IPS-20b (cell line): ENCODE measurements around the gene SMG6.
A peak's percentile ranks its signal among the peaks of the same experiment; 100 is the strongest.
"Not testable (repeated sequence)": the region's sequence is repeated elsewhere in the genome, so short reads cannot be mapped to it uniquely, and the experiment has no call there.

Source experiments
- H3K27ac ChIP-seq: one replicate; pipeline ENCODE4 v1.5.1; 2013; ENCODE audit warnings: low read length
- H3K27me3 ChIP-seq: 2 replicates; pipeline ENCODE4 v1.6.1; 2013; ENCODE audit warnings: mild to moderate bottlenecking, low read length, inconsistent platforms; ENCODE audit not compliant: insufficient read depth
- H3K36me3 ChIP-seq: 2 replicates; pipeline ENCODE4 v1.6.1; 2013; ENCODE audit warnings: low read depth, mild to moderate bottlenecking, inconsistent platforms, low read length, moderate library complexity; ENCODE audit not compliant: insufficient read depth
- H3K4me1 ChIP-seq: 2 replicates; pipeline ENCODE4 v1.6.1; 2013; ENCODE audit warnings: mild to moderate bottlenecking, control low read depth, inconsistent platforms, low read length, moderate library complexity; ENCODE audit not compliant: insufficient read depth
- H3K4me3 ChIP-seq: 2 replicates; pipeline ENCODE4 v1.5.1; 2013; ENCODE audit warnings: mild to moderate bottlenecking, low read length, inconsistent platforms
- H3K9ac ChIP-seq: 2 replicates; pipeline ENCODE4 v1.6.1; 2013; ENCODE audit warnings: low read depth, mild to moderate bottlenecking, inconsistent platforms, low read length, moderate library complexity
- H3K9me3 ChIP-seq: 2 replicates; pipeline ENCODE4 v1.6.1; 2013; ENCODE audit warnings: mild to moderate bottlenecking, low read depth, low read length, inconsistent platforms; ENCODE audit not compliant: insufficient read depth

Gene SMG6

GRCh38 chr17:2204393-2204792 lies 99.2 kb downstream of the SMG6 start:
- Histone ChIP-seq H3K36me3 (no peaks in the 10 kb centered on the region), H3K4me1 (no peaks in the 10 kb centered on the region), H3K4me3 (no peak overlapping the region), H3K27ac (no peak overlapping the region), H3K9me3 (no peaks in the 10 kb centered on the region), H3K27me3 (no peaks in the 10 kb centered on the region), H3K9ac (no peak overlapping the region)

GRCh38 chr17:2203818-2204217 lies 99.8 kb downstream of the SMG6 start:
- no peak overlapping the region for H3K9ac ChIP-seq
- no peaks in the 10 kb centered on the region for H3K9me3 ChIP-seq
- H3K27me3 ChIP-seq, result no peaks in the 10 kb centered on the region
- no peaks in the 10 kb centered on the region for H3K36me3 ChIP-seq
- H3K27ac ChIP-seq, result no peak overlapping the region
- no peaks in the 10 kb centered on the region for H3K4me1 ChIP-seq
- H3K4me3 ChIP-seq, result no peak overlapping the region

- H3K4me1 ChIP-seq, result no peaks in the 10 kb centered on the region
- no peaks in the 10 kb centered on the region for H3K9me3 ChIP-seq
- no peak overlapping the region for H3K27ac ChIP-seq
- no peaks in the 10 kb centered on the region for H3K27me3 ChIP-seq
- H3K4me3 ChIP-seq, result no peak overlapping the region
- no peak overlapping the region for H3K9ac ChIP-seq
- H3K36me3 ChIP-seq, result no peaks in the 10 kb centered on the region
Observed at GRCh38 chr17:2202996-2203575, 100.5 kb downstream of the SMG6 start.

DNA sequence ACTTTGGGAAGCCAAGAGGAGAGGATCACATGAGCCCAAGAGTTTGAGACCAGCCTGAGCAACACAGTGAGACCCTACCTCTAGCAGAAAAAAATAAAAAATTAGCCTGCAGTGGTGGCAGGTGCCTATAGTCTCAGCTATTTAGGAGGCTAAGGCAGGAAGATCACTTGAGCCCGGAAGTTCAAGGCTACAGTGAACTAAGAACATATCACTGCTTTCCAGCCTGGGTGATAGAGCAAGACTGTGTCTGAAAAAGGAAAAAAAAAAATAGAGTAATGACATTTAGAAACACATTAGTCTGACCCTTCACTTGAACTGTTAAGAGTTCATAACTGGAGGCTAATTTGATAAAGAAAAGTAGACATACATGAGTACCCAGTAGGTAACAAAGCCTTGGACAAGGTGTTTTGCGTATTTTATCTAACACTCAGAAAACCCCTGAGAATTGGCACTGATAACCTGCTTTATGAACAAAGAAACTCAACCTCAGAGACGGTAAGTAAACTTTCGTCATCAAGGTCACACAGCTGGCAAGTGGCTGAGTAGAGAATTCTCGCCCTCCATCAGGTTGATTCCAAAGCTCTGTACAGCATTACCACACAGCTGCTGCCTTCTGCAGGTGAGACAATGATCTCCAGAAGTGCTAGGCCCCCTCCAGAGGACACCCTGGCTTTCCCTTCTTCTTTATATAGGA lies 101.1 kb downstream of the SMG6 start:
- Histone ChIP-seq H3K27me3 (no peaks in the 10 kb centered on the region), H3K9ac (no peak overlapping the region), H3K9me3 (no peaks in the 10 kb centered on the region), H3K4me3 (no peak overlapping the region), H3K36me3 (no peaks in the 10 kb centered on the region), H3K27ac (no peak overlapping the region), H3K4me1 (no peaks in the 10 kb centered on the region)

DNA sequence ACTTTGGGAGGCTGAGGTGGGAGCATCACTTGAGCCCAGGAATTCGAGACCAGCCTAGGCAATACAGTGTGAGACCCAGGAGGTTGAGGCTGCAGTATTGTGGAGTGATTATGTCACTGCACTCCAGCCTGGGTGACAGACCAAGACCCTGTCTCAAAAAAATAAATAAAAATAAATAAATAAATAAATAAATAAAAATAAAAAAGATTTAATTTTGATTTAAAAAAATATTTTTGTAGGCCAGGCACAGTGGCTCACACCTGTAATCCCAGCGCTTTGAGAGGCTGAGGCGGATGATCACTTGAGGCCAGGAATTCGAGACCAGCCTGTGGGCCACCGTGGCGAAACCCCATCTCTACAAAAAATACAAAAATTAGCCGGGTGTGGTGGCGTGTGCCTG lies 104.2 kb downstream of the SMG6 start:
- not testable (repeated sequence) for H3K27ac ChIP-seq

GRCh38 chr17:2198927-2199326 lies 104.7 kb downstream of the SMG6 start:
- H3K36me3 ChIP-seq, result no peaks in the 10 kb centered on the region

More for the DNA sequence above, 104.2 kb downstream of the SMG6 start:
- not testable (repeated sequence) for H3K4me1 ChIP-seq, H3K9me3 ChIP-seq, H3K9ac ChIP-seq, H3K36me3 ChIP-seq, H3K4me3 ChIP-seq, H3K27me3 ChIP-seq

GRCh38 chr17:2197271-2197670 lies 106.3 kb downstream of the SMG6 start:
- no peak overlapping the region for H3K4me3 ChIP-seq
- no peaks in the 10 kb centered on the region for H3K27me3 ChIP-seq
- H3K9me3 ChIP-seq, result no peaks in the 10 kb centered on the region
- H3K27ac ChIP-seq, result no peak overlapping the region
- no peak overlapping the region for H3K9ac ChIP-seq
- H3K36me3 ChIP-seq, result no peaks in the 10 kb centered on the region
- peaks cover 11% of the 10 kb centered on the region for H3K4me1 ChIP-seq

More at GRCh38 chr17:2198927-2199326, 104.7 kb downstream of the SMG6 start:
- H3K9ac ChIP-seq, result no peak overlapping the region
- no peak overlapping the region for H3K27ac ChIP-seq
- no peaks in the 10 kb centered on the region for H3K9me3 ChIP-seq
- no peak overlapping the region for H3K4me3 ChIP-seq
- H3K27me3 ChIP-seq, result no peaks in the 10 kb centered on the region
- H3K4me1 ChIP-seq, result peaks cover 11% of the 10 kb centered on the region

- peaks cover 3% of the 10 kb centered on the region; the same call in 1 of the 2 replicates for H3K36me3 ChIP-seq
- H3K9me3 ChIP-seq, result no peaks in the 10 kb centered on the region
- H3K4me1 ChIP-seq, result peaks cover 19% of the 10 kb centered on the region
- H3K9ac ChIP-seq, result no peak overlapping the region
- H3K27me3 ChIP-seq, result no peaks in the 10 kb centered on the region
- no peak overlapping the region for H3K4me3 ChIP-seq
- no peak overlapping the region for H3K27ac ChIP-seq
Observed at GRCh38 chr17:2195729-2196128, 107.9 kb downstream of the SMG6 start.

DNA sequence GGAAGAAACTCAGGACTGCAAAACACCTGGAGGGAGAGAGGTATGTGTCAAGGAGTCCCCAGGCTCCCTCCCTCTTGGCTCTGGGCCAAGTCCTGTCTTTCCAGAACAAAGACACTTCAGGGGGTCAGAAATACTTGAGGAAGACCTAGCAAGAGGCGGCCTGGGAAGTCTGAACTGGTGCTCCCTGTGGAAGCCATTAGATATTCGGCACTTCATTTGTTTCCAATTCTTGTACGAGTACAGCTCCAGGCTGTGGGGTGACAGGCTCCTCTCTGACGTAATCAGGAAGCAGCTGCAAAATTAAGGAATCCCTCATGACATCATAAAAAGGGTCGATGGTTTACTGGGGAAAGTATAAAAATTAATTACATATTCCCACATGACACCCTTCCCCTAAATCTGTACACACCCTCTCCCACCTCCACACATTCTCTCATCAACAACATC lies 108.7 kb downstream of the SMG6 start:
- H3K4me3 ChIP-seq, result no peak overlapping the region
- peaks cover 3% of the 10 kb centered on the region; the same call in 1 of the 2 replicates for H3K36me3 ChIP-seq
- H3K27ac ChIP-seq, result no peak overlapping the region
- peaks cover 19% of the 10 kb centered on the region for H3K4me1 ChIP-seq
- H3K9ac ChIP-seq, result peak overlapping the region; percentile 8; the same call in 1 of the 2 replicates
- no peaks in the 10 kb centered on the region for H3K9me3 ChIP-seq
- no peaks in the 10 kb centered on the region for H3K27me3 ChIP-seq

DNA sequence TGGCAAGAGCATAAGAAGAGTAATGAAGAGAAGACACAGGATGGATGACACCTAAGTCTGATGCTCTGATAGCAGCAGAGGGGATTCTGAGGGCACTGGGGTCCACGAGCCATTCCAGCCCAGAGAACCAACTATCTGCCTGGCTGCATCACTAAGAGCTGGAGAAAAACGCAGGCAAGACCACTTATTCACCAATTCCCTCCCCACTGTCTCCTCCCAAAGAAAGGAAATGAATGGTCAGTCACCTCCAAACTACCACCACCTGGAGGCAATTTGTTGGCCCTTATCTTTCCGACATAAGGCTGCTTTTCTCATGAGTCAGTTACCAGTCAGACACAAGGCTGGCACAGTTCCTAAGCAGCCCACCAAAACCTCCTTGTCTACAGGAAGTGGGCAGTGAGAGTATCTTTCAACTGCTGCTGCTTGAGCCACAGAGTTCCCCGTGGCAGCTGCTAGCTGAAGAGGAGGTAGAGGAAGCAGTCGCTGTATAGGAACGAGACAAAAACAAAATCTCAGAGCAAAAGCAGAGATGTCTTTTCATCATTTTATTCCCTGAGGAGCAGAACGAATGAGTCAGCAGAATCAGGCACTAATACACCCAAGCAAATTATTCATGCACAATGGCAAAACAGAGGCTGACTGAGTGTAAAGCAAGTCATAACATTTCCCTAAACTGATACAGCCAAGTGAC lies 111.1 kb downstream of the SMG6 start:
- Histone ChIP-seq H3K27ac (no peak overlapping the region), H3K9me3 (no peaks in the 10 kb centered on the region), H3K4me3 (no peak overlapping the region), H3K27me3 (no peaks in the 10 kb centered on the region), H3K36me3 (peaks cover 3% of the 10 kb centered on the region; the same call in 1 of the 2 replicates), H3K4me1 (peaks cover 19% of the 10 kb centered on the region), H3K9ac (no peak overlapping the region)

GRCh38 chr17:2191785-2192184 lies 111.8 kb downstream of the SMG6 start:
- Histone ChIP-seq H3K27me3 (no peaks in the 10 kb centered on the region), H3K36me3 (peaks cover 7% of the 10 kb centered on the region; the same call in 1 of the 2 replicates), H3K27ac (no peak overlapping the region), H3K4me3 (no peak overlapping the region), H3K9me3 (no peaks in the 10 kb centered on the region), H3K9ac (no peak overlapping the region), H3K4me1 (peaks cover 19% of the 10 kb centered on the region)

DNA sequence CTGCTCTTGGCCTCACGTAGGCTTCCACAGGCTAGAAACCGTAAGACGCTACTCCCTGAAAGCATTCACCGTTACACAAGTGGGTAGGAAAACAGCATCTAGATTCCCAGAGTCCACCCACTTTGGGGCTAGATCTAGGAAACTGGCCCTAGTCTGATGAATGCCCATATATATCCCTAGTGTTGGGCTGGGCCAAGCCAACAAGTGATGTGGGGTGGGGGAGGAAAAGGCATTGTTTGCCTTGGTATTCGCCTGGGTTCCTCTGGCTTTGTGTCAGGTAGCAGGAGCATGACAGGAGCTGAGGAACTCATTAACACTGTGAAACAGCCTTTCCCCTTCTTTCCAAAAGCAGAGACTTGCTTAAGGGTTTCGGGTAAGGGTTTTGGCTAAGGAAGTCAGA lies 112.4 kb downstream of the SMG6 start:
- peaks cover 13% of the 10 kb centered on the region; the same call in 1 of the 2 replicates for H3K36me3 ChIP-seq
- no peak overlapping the region for H3K4me3 ChIP-seq
- no peak overlapping the region for H3K27ac ChIP-seq
- H3K4me1 ChIP-seq, result peaks cover 19% of the 10 kb centered on the region
- H3K9me3 ChIP-seq, result no peaks in the 10 kb centered on the region
- H3K9ac ChIP-seq, result no peak overlapping the region
- no peaks in the 10 kb centered on the region for H3K27me3 ChIP-seq
